DND-41 (cell line): ENCODE results near the gene SLC25A21.

ENCODE experiments used
- ATAC-seq: fragments of 200-7000 bp; cut with Tn5 transposase; 3 replicates; pipeline ENCODE4 v1.9.1; 2021; ENCODE audit warnings: low read depth; ENCODE audit not compliant: insufficient read depth
- DNase-seq: peaks from one replicate; pipeline ENCODE4 v3.0.0-alpha.2; 2020
- H2AFZ ChIP-seq: 2 replicates; pipeline ENCODE4 v1.6.0; 2012; ENCODE audit warnings: low read depth, low read length
- H3K27ac ChIP-seq: 2 replicates; pipeline ENCODE4 v1.5.1; 2012; ENCODE audit warnings: low read length, inconsistent platforms
- H3K27me3 ChIP-seq: fragments of 200-600 bp; sonication (generic); 2 replicates; pipeline ENCODE4 v1.6.0; 2012; ENCODE audit warnings: low read length, mild to moderate bottlenecking, inconsistent platforms; ENCODE audit not compliant: insufficient read depth, poor library complexity
- H3K36me3 ChIP-seq: 2 replicates; pipeline ENCODE4 v1.5.1; 2012; ENCODE audit warnings: low read length, inconsistent platforms; ENCODE audit not compliant: insufficient read depth
- H3K4me1 ChIP-seq: 2 replicates; pipeline ENCODE4 v1.5.1; 2012; ENCODE audit warnings: mild to moderate bottlenecking, low read length; ENCODE audit not compliant: insufficient read depth
- H3K4me2 ChIP-seq: 2 replicates; pipeline ENCODE4 v1.6.0; 2012; ENCODE audit warnings: mild to moderate bottlenecking, moderate library complexity, low read length, inconsistent platforms; ENCODE audit not compliant: insufficient read depth
- H3K4me3 ChIP-seq, 2 experiments: fragments of 200-600 bp in 1 of 2; shearing (Covaris generic) in 1 of 2; 2 replicates each; pipeline ENCODE4 v1.5.1; 2012 to 2016; ENCODE audit warnings: inconsistent platforms in 2 of 2, low read length in 2 of 2, mild to moderate bottlenecking in 2 of 2, low read depth in 1 of 2, moderate library complexity in 1 of 2
- H3K79me2 ChIP-seq: 2 replicates; pipeline ENCODE4 v1.6.0; 2012; ENCODE audit warnings: low read length, inconsistent platforms; ENCODE audit not compliant: insufficient read depth
- H3K9ac ChIP-seq: 2 replicates; pipeline ENCODE4 v1.6.0; 2012; ENCODE audit warnings: low read depth, mild to moderate bottlenecking, inconsistent platforms, low read length, moderate library complexity
- H3K9me3 ChIP-seq: 2 replicates; pipeline ENCODE4 v1.5.1; 2012; ENCODE audit warnings: low read length, moderate library complexity, mild to moderate bottlenecking, inconsistent platforms; ENCODE audit not compliant: insufficient read depth, severe bottlenecking
- H4K20me1 ChIP-seq: 2 replicates; pipeline ENCODE4 v1.6.0; 2012; ENCODE audit warnings: low read length; ENCODE audit not compliant: insufficient read depth
- EZH2 ChIP-seq: IDR thresholded peaks from 3 replicates; pipeline ENCODE4 v1.6.1; 2012; ENCODE audit warnings: borderline replicate concordance, low read depth, mild to moderate bottlenecking, moderate library complexity, low read length, inconsistent platforms; ENCODE audit not compliant: severe bottlenecking
- TF ChIP-seq, protein P1 (sequence below): IDR thresholded peaks from 2 replicates; pipeline ENCODE4 v1.5.1; 2012; ENCODE audit warnings: borderline replicate concordance, low read length, moderate library complexity, mild to moderate bottlenecking; ENCODE audit not compliant: poor library complexity, severe bottlenecking; ENCODE audit errors: extremely low read depth

SLC25A21 gene

DNA sequence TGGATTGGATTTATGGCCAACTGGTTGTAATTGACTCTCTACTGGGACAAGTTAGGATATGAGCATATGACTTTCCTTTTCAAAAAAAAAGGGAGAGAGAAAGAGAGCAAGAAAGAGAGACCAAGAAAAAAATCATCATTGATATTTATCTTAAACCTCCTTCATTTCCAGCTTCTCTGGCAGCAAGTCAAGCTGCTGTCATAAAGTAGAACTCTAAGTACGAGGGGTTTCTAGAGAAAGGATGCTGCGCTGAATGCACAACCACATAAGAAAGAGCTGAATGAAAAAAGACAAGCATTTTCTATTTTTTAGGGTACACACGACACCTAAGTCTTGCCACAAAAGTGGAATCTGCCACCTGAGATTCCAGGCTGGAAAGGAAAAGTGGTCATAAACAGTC, 182.6 kb downstream of the SLC25A21 start:
- no peak overlapping the region for H3K9ac ChIP-seq
- H3K27me3 ChIP-seq = no peaks in the 10 kb centered on the region
- no peaks in the 10 kb centered on the region for H3K36me3 ChIP-seq
- H2AFZ ChIP-seq = no peak overlapping the region
- no peaks in the 10 kb centered on the region for H3K79me2 ChIP-seq
- no peak for ATAC-seq
- no peak overlapping the region for H3K27ac ChIP-seq
- no peak overlapping the region for H3K4me2 ChIP-seq
- no peak overlapping the region for H3K4me3 ChIP-seq
- TF ChIP-seq EZH2 = no peak
- TF ChIP-seq, protein P1, sequence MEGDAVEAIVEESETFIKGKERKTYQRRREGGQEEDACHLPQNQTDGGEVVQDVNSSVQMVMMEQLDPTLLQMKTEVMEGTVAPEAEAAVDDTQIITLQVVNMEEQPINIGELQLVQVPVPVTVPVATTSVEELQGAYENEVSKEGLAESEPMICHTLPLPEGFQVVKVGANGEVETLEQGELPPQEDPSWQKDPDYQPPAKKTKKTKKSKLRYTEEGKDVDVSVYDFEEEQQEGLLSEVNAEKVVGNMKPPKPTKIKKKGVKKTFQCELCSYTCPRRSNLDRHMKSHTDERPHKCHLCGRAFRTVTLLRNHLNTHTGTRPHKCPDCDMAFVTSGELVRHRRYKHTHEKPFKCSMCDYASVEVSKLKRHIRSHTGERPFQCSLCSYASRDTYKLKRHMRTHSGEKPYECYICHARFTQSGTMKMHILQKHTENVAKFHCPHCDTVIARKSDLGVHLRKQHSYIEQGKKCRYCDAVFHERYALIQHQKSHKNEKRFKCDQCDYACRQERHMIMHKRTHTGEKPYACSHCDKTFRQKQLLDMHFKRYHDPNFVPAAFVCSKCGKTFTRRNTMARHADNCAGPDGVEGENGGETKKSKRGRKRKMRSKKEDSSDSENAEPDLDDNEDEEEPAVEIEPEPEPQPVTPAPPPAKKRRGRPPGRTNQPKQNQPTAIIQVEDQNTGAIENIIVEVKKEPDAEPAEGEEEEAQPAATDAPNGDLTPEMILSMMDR = no peak
- no peak for DNase-seq
- H3K9me3 ChIP-seq = no peaks in the 10 kb centered on the region
- no peaks in the 10 kb centered on the region for H4K20me1 ChIP-seq
- no peaks in the 10 kb centered on the region for H3K4me1 ChIP-seq

DNA sequence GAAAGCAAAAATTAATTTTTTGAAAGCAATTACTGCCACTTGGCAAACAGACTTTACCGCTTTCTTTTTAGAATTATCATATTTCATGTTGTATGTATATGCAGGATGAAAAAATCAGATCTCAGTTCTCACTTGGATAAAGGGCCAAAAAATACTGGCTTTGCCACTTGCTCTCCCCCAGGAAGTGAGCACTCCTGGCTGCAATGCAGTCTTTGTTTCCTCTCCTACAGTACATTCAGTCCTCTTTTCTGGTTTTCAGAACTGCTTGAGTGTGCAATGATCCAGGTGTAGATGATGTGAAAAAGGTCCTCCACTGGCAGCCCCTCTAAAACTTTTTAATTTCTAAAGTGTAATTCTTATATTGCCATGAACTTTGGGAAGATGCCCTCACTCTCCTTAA, 183.4 kb downstream of the SLC25A21 start:
- Histone ChIP-seq H4K20me1 (no peaks in the 10 kb centered on the region), H3K27ac (no peak overlapping the region), H3K4me1 (no peaks in the 10 kb centered on the region), H3K79me2 (no peaks in the 10 kb centered on the region), H3K9me3 (no peaks in the 10 kb centered on the region), H3K4me2 (no peak overlapping the region), H3K27me3 (no peaks in the 10 kb centered on the region), H2AFZ (no peak overlapping the region), H3K4me3 (no peak overlapping the region), H3K9ac (no peak overlapping the region), H3K36me3 (no peaks in the 10 kb centered on the region)
- ATAC-seq (no peak), DNase-seq (no peak)
- TF ChIP-seq, protein P1 = no peak
- TF ChIP-seq EZH2 = no peak

DNA sequence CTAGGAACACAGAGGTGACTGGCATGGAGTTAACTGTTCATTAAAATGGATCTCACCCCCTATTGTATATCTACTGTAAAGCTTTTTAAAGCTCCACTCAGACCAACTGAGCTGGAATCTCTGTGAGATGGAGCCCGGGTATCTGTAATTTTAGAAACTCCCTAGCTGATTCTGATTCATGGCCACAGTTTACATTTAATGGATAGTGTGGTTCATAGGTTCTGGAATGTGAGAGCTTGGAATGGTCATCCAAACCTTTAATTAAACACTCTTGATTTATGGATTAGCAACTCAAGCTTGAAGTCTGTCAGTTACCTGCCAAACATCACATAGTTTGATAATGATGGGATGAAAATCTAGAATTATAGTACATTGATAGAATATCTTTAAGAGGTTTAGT, 183.8 kb downstream of the SLC25A21 start:
- no peak for ATAC-seq

More for the DNA sequence above, 183.8 kb downstream of the SLC25A21 start:
- H3K9ac ChIP-seq = no peak overlapping the region
- H4K20me1 ChIP-seq = no peaks in the 10 kb centered on the region
- no peaks in the 10 kb centered on the region for H3K79me2 ChIP-seq
- TF ChIP-seq, protein P1 = no peak
- TF ChIP-seq EZH2 = no peak
- no peak overlapping the region for H2AFZ ChIP-seq
- no peaks in the 10 kb centered on the region for H3K36me3 ChIP-seq
- no peaks in the 10 kb centered on the region for H3K27me3 ChIP-seq
- H3K4me1 ChIP-seq = no peaks in the 10 kb centered on the region
- no peak for DNase-seq
- no peak overlapping the region for H3K27ac ChIP-seq
- H3K4me3 ChIP-seq = no peak overlapping the region
- H3K9me3 ChIP-seq = no peaks in the 10 kb centered on the region
- no peak overlapping the region for H3K4me2 ChIP-seq
